Activated CD4-positive, alpha-beta T cell treated with anti-CD3 and anti-CD28 coated beads for 36 hours (primary cell): ENCODE data around the gene TSKS. TPM values are rescaled to one million over a fixed set of nuclear protein-coding genes. Genes with fewer than 3 reads are reported as not detected.

Experiments
- ATAC-seq: fragments of 200-7000 bp; cut with Tn5 transposase; one replicate; pipeline ENCODE4 v1.10.0; 2021; ENCODE audit warnings: mild to moderate bottlenecking, moderate library complexity
- CTCF ChIA-PET: fragments of 350-600 bp; sonication (Branson Sonifier 250); formaldehyde crosslinking; loops from one replicate; lab custom pipeline; 2021; ENCODE audit warnings: antibody characterized with exemption; lab: Charles Lee
- POLR2A ChIA-PET: fragments of 350-600 bp; sonication (Branson Sonifier 250); formaldehyde crosslinking; loops from one replicate; lab custom pipeline; 2021; ENCODE audit warnings: antibody characterized with exemption, inconsistent platforms; lab: Charles Lee
- DNase-seq: peaks from one replicate; pipeline ENCODE4 v3.0.0-alpha.2; 2020
- H3K27ac Mint-ChIP-seq: one replicate; pipeline ENCODE4 v1.8.0; 2021; ENCODE audit warnings: mixed read lengths
- H3K27me3 Mint-ChIP-seq: one replicate; pipeline ENCODE4 v1.8.0; 2021; ENCODE audit warnings: mixed read lengths
- H3K36me3 Mint-ChIP-seq: one replicate; pipeline ENCODE4 v1.8.0; 2021; ENCODE audit warnings: low read depth, mixed read lengths
- H3K4me1 Mint-ChIP-seq: one replicate; pipeline ENCODE4 v1.8.0; 2021; ENCODE audit warnings: mixed read lengths
- H3K4me3 Mint-ChIP-seq: one replicate; pipeline ENCODE4 v1.8.0; 2021; ENCODE audit warnings: mild to moderate bottlenecking, moderate library complexity, mixed read lengths
- H3K9me3 Mint-ChIP-seq: one replicate; pipeline ENCODE4 v1.8.0; 2021; ENCODE audit warnings: low read depth, mixed read lengths
- intact Hi-C, 2 experiments: fragments of 100-400 bp; cut with DNase I in 1 of 2; cut with micrococcal nuclease in 1 of 2; formaldehyde crosslinking; loops; one replicate each; pipeline versions ENCODE4 v1.14.2 to v1.15.1; 2022 to 2024; cut with DNase I, micrococcal nuclease
- total RNA-seq, 2 experiments: library from RNA; stranded (reverse); gene quantifications; one replicate each; pipeline ENCODE4 v1.2.3, GENCODE V29; 2021

TSKS gene
- total RNA-seq, 2 experiments from 2014 or later = 1.9 to 2.1 TPM

DNA sequence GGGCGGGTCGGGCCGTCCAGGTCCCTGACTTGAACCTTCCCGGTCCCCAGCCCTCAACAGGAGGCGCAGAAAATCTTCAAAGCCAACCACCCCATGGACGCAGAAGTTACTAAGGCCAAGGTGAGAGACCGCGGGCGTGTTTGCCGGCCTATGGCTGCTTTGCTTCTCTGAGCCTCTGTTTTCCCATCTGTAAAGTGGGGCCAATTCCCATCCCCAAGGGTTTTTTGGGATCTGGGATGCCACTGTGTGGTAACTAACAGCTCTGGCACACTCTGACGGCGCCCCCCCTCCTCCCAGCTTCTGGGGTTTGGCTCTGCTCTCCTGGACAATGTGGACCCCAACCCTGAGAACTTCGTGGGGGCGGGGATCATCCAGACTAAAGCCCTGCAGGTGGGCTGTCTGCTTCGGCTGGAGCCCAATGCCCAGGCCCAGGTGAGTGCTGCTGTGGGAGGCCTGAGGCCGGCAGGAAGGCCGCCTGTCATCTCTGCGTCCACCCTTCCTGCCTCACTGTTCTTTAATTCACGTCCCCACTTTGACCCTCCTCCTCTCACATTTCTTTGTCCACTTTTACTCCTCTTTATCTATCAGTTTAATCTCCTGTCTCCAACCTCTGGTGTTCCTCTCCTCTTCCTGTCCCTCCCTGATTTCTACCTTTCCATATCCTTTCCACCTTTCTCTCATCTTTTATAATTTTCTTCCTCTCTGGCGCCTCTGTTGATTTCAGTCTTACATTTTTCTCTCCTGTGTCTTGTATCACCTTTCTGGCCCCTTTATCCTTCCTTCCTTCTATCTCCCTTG, 42.9 kb upstream of the TSKS start:
- H3K27me3 Mint-ChIP-seq = no peaks in the 10 kb centered on the region
- peaks cover 12% of the 10 kb centered on the region for H3K4me1 Mint-ChIP-seq
- ChIA-PET POLR2A (no interaction called here), CTCF (no interaction called here)
- DNase-seq = no peak
- no peak overlapping the region for H3K27ac Mint-ChIP-seq
- ATAC-seq = no peak
- H3K36me3 Mint-ChIP-seq = peaks cover 19% of the 10 kb centered on the region
- intact Hi-C loops = loop anchor here in 1 of 2 experiments (5.0 kb wide), 1 partner anchor 176 kb away; no protein-coding TSS in a partner anchor
- H3K9me3 Mint-ChIP-seq = no peaks in the 10 kb centered on the region
- no peak overlapping the region for H3K4me3 Mint-ChIP-seq

DNA sequence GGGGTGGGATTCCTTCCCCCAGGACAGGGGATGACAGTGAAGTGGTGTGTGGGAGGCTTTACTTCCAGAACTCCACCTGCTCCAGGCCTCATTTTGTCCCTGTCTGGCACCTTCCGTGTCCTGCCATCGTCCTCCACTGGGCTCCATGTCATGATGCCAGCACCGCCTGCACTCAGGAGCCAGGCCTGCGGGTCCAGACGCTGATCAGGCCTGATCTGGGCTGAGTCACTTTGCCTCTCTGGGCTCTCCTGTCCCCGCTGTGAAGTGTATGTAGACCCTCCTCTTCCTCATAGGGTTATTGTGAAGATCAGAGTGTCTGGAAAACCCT, 40.4 kb upstream of the TSKS start:
- Mint-ChIP-seq H3K4me1 (peaks cover under 1% of the 10 kb centered on the region), H3K36me3 (peaks cover 28% of the 10 kb centered on the region), H3K4me3 (no peak overlapping the region), H3K27ac (no peak overlapping the region), H3K9me3 (no peaks in the 10 kb centered on the region), H3K27me3 (no peaks in the 10 kb centered on the region)
- ChIA-PET CTCF (no interaction called here), POLR2A (no interaction called here)
- DNase-seq = no peak
- no peak for ATAC-seq
- intact Hi-C loops = no loop called here

DNA sequence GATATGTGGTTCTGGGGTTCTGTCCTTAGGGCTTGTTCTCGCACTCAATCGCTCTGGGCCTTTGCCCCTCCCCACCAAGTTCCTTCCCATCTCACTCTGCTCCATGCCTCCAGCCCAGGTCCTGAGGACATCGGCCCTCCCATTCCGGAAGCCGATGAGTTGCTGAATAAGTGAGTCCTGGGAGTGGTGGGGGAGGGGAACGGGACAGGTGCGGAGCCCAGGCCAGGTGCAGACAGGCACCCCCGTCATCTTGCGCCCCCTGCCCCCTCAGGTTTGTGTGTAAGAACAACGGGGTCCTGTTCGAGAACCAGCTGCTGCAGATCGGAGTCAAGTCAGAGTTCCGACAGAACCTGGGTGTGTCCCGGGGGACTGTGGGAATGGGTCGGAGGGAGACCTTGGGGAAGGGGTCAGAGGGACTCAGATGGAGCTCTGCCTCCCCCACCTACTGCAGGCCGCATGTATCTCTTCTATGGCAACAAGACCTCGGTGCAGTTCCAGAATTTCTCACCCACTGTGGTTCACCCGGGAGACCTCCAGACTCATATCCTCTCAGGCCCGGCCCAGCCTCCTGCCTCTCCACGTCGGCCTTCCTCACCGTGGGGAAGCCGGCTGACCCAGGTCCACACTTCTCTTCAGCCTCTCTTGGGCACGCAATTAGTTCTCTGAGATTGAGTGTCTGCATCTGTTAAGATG, 39.9 kb upstream of the TSKS start:
- Mint-ChIP-seq H3K9me3 (no peaks in the 10 kb centered on the region), H3K36me3 (peaks cover 28% of the 10 kb centered on the region), H3K4me3 (no peak overlapping the region), H3K27me3 (no peaks in the 10 kb centered on the region), H3K27ac (no peak overlapping the region), H3K4me1 (no peaks in the 10 kb centered on the region)
- intact Hi-C loops = no loop called here
- ATAC-seq (no peak), DNase-seq (no peak)
- POLR2A ChIA-PET = no interaction called here
- CTCF ChIA-PET = no interaction called here

DNA sequence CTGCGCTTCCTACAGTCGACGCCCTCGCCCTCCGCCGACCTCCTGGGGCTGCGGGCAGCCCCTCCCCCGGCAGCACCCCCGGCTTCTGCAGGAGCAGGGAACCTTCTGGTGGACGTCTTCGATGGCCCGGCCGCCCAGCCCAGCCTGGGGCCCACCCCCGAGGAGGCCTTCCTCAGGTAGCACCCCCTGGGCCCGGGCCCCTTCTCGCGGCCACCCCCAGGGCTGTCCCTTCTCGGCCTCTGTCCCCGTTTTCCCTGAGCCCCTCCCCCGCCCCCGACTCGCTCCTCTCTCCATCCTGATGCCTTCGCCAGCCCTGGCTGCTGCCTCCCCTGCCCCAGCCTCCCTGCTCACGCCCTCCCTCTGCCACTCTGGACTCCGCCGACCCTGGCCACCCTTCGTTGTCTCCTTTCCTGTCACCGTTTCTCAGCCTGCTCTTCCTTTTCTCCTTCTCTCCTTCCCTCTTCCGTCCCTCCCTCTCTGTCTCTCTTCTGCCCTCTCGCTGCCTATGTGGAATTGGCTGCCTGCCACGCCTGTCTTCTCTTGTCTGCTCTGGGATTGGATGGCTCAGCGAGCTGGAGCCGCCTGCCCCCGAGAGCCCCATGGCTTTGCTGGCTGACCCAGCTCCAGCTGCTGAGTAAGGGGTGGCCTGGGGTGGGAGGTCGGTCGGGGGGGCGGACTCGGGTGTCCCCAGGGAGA, 39.0 kb upstream of the TSKS start:
- Mint-ChIP-seq H3K27me3 (no peaks in the 10 kb centered on the region), H3K4me1 (no peaks in the 10 kb centered on the region), H3K36me3 (peaks cover 25% of the 10 kb centered on the region), H3K9me3 (no peaks in the 10 kb centered on the region), H3K27ac (no peak overlapping the region), H3K4me3 (no peak overlapping the region)
- DNase-seq (no peak), ATAC-seq (no peak)
- intact Hi-C loops = no loop called here
- ChIA-PET CTCF (no interaction called here), POLR2A (no interaction called here)

- ATAC-seq (no peak), DNase-seq (no peak)
- ChIA-PET POLR2A (no interaction called here), CTCF (no interaction called here)
- H3K36me3 Mint-ChIP-seq = peaks cover 27% of the 10 kb centered on the region
- no peaks in the 10 kb centered on the region for H3K9me3 Mint-ChIP-seq
- no peak overlapping the region for H3K27ac Mint-ChIP-seq
- H3K27me3 Mint-ChIP-seq = no peaks in the 10 kb centered on the region
- H3K4me1 Mint-ChIP-seq = no peaks in the 10 kb centered on the region
- H3K4me3 Mint-ChIP-seq = no peak overlapping the region
- intact Hi-C loops = no loop called here
These were observed 38.3 kb upstream of the TSKS start for GRCh38 chr19:49801401-49801888.

- no peak for ATAC-seq
- POLR2A ChIA-PET = no interaction called here
- CTCF ChIA-PET = interaction anchor here (0.7 kb wide), 1 partner anchor 1770 kb away, joined by 3 read pairs; no protein-coding TSS in a partner anchor
- H3K9me3 Mint-ChIP-seq = no peaks in the 10 kb centered on the region
- H3K4me1 Mint-ChIP-seq = no peaks in the 10 kb centered on the region
- DNase-seq = no peak
- no peak overlapping the region for H3K27ac Mint-ChIP-seq
- H3K27me3 Mint-ChIP-seq = no peaks in the 10 kb centered on the region
- H3K4me3 Mint-ChIP-seq = no peak overlapping the region
- H3K36me3 Mint-ChIP-seq = peaks cover 28% of the 10 kb centered on the region
- intact Hi-C loops = no loop called here
These were observed 37.7 kb upstream of the TSKS start for GRCh38 chr19:49800771-49801170.

DNA sequence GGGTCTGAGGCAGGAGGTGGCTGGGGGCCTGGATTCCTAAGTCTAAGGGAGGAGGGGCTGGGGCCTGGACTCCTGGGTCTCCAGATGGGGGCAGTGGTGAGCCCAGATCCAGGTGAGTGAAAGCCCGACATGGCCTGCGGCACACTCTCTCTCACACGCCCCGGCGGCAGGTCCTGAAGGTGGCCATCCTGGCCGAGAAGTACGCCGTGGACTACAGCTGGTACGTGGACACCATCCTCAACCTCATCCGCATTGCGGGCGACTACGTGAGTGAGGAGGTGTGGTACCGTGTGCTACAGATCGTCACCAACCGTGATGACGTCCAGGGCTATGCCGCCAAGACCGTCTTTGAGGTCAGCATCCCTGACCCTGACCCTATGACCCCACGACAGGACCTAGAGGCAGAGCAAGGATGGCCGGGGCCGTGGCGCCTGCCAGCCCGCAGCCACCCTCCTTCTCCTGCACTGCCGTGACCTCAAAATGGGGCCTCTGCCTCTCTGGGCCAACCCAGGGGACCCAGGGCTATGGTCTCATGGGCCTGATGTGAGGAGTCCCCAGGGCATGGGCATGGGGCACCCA, 36.8 kb upstream of the TSKS start:
- ChIA-PET CTCF (no interaction called here), POLR2A (no interaction called here)
- H3K36me3 Mint-ChIP-seq = peaks cover 35% of the 10 kb centered on the region
- H3K27ac Mint-ChIP-seq = no peak overlapping the region
- H3K9me3 Mint-ChIP-seq = no peaks in the 10 kb centered on the region
- H3K27me3 Mint-ChIP-seq = no peaks in the 10 kb centered on the region
- DNase-seq = peak; percentile 47
- no peaks in the 10 kb centered on the region for H3K4me1 Mint-ChIP-seq
- no peak overlapping the region for H3K4me3 Mint-ChIP-seq
- intact Hi-C loops = no loop called here
- peak; percentile 33 for ATAC-seq

DNA sequence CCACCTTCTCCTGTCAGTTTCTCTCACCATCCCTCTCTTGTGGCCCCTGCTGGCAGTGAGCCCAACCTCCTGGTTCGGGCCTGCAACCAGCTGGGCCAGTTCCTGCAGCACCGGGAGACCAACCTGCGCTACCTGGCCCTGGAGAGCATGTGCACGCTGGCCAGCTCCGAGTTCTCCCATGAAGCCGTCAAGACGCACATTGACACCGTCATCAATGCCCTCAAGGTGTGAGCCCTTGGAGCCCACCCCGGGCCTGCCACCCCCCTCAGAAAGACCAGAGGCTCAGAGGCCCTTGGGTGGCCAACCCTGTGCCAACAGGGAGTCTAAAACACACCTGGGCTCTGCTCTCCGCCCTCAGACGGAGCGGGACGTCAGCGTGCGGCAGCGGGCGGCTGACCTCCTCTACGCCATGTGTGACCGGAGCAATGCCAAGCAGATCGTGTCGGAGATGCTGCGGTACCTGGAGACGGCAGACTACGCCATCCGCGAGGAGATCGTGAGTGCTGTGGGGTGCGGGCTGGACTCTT, 36.2 kb upstream of the TSKS start:
- intact Hi-C loops = no loop called here
- ChIA-PET CTCF (interaction anchor here (0.6 kb wide), 1 partner anchor 484 kb away, joined by 3 read pairs; no protein-coding TSS in a partner anchor), POLR2A (no interaction called here)
- H3K36me3 Mint-ChIP-seq = peaks cover 39% of the 10 kb centered on the region
- H3K27ac Mint-ChIP-seq = no peak overlapping the region
- DNase-seq (no peak), ATAC-seq (no peak)
- H3K4me1 Mint-ChIP-seq = no peaks in the 10 kb centered on the region
- H3K27me3 Mint-ChIP-seq = no peaks in the 10 kb centered on the region
- no peak overlapping the region for H3K4me3 Mint-ChIP-seq
- H3K9me3 Mint-ChIP-seq = no peaks in the 10 kb centered on the region

- no peak for ATAC-seq
- Mint-ChIP-seq H3K4me1 (peaks cover under 1% of the 10 kb centered on the region), H3K36me3 (peaks cover 39% of the 10 kb centered on the region), H3K4me3 (no peak overlapping the region), H3K27ac (no peak overlapping the region), H3K9me3 (no peaks in the 10 kb centered on the region), H3K27me3 (no peaks in the 10 kb centered on the region)
- ChIA-PET CTCF (interaction anchor here (0.6 to 0.7 kb wide), 2 partner anchors 217 to 483 kb away, joined by 3 to 5 read pairs; partner anchors contain the start of gene PRRG2), POLR2A (no interaction called here)
- intact Hi-C loops = no loop called here
- no peak for DNase-seq
These were observed 35.5 kb upstream of the TSKS start for GRCh38 chr19:49798574-49798973.

GRCh38 chr19:49795615-49796014, 32.5 kb upstream of the TSKS start:
- ATAC-seq (no peak), DNase-seq (no peak)
- Mint-ChIP-seq H3K9me3 (no peaks in the 10 kb centered on the region), H3K4me1 (peaks cover 5% of the 10 kb centered on the region), H3K4me3 (no peak overlapping the region), H3K27me3 (no peaks in the 10 kb centered on the region), H3K27ac (no peak overlapping the region), H3K36me3 (peaks cover 37% of the 10 kb centered on the region)
- intact Hi-C loops = no loop called here
- CTCF ChIA-PET = interaction anchor here (0.6 kb wide), 1 partner anchor 16 kb away, joined by 5 read pairs; no protein-coding TSS in a partner anchor
- POLR2A ChIA-PET = no interaction called here

GRCh38 chr19:49793561-49793840, 30.4 kb upstream of the TSKS start:
- Mint-ChIP-seq H3K27ac (no peak overlapping the region), H3K4me1 (peaks cover 5% of the 10 kb centered on the region), H3K4me3 (no peak overlapping the region), H3K27me3 (no peaks in the 10 kb centered on the region), H3K36me3 (peaks cover 39% of the 10 kb centered on the region), H3K9me3 (no peaks in the 10 kb centered on the region)
- ChIA-PET POLR2A (interaction anchor here (0.6 kb wide), 1 partner anchor 118 kb away, joined by 4 read pairs; no protein-coding TSS in a partner anchor), CTCF (interaction anchor here (0.6 to 0.7 kb wide), 2 partner anchors 24 to 120 kb away, joined by 3 read pairs; no protein-coding TSS in a partner anchor)
- intact Hi-C loops = no loop called here
- DNase-seq (peak; percentile 57), ATAC-seq (peak; percentile 100)
